Muscle of arm (tissue), 12 donors: ENCODE data around the gene UNC79. TPM values are rescaled to one million over a fixed set of nuclear protein-coding genes. Genes with fewer than 3 reads are reported as not detected.

ENCODE experiments used
- DNase-seq: peaks from one replicate; pipeline ENCODE4 v3.0.0-alpha.2; 2013
- polyA plus RNA-seq, 12 donors: library from polyadenylated mRNA; unstranded; fragments of 120-200 nt; gene quantifications; one replicate each; pipeline ENCODE4 v1.2.1, GENCODE V29; 2013; ENCODE audit not compliant: insufficient read length in 12 of 12

UNC79 gene
- polyA plus RNA-seq, 12 donors: 0.22 to 0.78 (median 0.53) TPM; not detected in 2

- no peak for DNase-seq
Observed at GRCh38 chr14:93546642-93547041, 115.9 kb downstream of the UNC79 start.

DNA sequence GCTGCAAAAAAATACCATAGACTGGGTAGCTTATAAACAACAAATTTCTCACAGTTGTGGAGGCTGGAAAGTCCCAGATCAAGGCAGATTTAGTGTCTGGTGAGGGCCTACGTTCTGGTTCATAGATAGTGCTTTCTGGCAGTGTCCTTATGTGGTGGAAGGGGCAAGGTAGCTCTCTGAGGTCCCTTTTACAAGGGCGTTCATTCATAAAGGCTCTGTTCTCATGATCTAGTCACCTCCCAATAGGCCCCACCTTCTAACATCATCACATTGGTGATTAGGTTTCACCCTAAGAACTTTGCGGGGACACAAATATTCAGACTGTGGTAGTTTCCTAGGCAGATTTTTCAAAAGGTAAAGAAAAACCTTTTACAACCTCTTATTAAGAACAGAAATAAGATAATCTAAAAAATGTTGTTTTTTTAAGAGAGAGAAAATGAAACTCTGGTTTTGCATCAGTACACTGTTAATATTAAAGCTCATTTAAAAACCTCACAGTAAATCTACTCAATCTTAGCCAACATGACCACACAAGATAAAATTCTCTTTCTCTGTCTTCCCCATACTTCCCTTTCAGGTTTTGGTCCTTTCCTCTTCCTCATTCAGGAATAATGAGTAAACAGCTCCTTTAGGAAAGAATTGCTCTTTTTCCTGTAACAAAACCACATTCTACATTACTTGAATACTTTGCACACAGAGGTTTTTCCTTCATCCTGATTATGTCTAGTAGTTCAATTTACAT is 117.5 kb downstream of the UNC79 start:
- DNase-seq: no peak

GRCh38 chr14:93549595-93549994 is 118.9 kb downstream of the UNC79 start:
- DNase-seq: no peak

GRCh38 chr14:93564918-93565317 is 134.2 kb downstream of the UNC79 start:
- no peak for DNase-seq

- DNase-seq: peak; percentile 13
Observed at GRCh38 chr14:93566065-93566693, 135.4 kb downstream of the UNC79 start.

DNA sequence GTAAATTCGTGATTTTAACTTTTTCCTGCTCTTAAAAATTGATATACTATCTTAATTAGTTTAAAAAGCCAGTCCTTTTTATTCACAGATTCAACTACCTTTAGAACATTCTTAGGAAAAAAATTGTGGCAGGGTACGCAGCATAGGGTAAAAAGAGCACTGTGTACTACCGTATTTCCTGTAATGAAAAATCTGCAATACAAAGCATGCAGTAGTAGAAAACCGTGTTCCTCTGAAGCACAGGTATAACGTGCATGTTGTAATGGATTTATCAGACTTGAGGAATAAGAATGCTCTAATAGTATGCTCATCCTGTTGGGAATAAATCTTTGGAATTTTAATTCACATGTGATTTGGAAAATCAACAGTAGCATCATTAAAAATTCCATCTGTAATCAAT is 140.5 kb downstream of the UNC79 start:
- no peak for DNase-seq

- no peak for DNase-seq
Observed at GRCh38 chr14:93579178-93579577, 148.4 kb downstream of the UNC79 start.

DNA sequence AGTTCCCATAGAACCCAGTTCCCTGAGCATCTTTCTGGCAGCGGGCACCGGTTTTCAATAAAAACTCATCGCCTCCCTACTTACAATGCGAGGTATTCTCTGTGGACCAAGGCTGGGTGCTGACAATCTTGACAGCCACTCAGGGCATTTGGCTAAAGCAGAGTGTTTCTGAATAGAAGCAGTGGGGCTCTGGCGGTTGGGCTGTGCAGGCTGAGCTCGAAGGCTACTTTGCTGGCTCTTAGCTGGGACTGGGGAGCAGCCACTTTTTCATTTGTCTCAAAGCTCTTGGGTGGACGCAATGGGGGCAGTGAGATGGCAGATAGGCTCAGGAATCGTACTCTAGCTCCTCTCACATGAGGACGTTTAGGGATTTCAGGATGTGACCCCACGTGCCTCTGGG is 151.8 kb downstream of the UNC79 start:
- no peak for DNase-seq

GRCh38 chr14:93587330-93587729 is 156.6 kb downstream of the UNC79 start:
- DNase-seq: no peak

- DNase-seq: no peak
Observed at GRCh38 chr14:93591506-93591905, 160.8 kb downstream of the UNC79 start.

DNA sequence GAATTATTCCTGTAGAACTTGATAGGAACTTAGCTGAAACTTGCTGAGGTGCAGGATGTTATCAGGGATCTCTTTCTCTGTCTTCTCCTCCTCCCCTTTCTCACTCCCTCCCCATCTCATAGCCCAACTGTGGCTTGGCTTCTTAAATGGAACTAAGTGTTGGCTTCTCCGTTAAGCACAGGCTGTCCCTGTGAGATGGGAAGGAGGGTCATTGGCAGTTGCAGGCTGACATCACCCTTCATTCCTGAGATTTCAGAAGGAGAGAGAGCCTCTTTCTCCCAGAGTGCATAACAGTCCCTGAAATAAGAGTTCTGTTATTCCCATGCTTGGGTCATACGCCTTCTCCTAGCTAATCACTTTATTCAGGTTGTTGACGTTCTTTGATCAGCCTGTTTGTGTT is 162.0 kb downstream of the UNC79 start:
- no peak for DNase-seq

- DNase-seq: no peak
Observed at GRCh38 chr14:93606091-93606490, 175.4 kb downstream of the UNC79 start.

DNA sequence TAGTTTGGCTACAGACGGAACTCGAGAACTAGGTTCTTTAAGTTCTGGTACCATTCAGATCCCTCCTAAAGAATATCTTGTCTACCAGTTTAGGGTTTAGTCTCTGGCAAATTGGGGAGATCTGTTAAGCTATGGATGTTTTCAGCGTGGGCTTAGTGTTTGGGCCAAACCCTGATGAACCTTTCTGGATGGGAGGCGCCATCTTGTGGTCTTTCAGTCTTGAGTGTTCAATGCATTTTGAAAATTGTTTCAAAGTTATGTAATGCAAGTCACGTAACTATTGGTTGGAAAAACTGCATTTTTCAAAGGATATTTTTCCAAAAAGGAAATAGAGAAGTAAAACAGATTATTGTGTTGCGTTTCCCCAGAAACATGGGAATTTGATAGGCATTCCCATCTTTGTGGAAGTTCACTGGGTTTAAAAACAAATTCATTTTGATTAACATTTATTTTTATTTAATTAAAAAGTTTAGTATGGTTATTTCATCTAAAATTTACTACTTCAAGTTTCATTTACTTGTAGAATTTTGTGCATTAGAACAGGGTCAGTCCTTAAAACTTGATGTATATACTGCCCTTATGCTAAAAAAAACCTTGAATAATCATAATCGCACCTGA is 188.5 kb downstream of the UNC79 start:
- DNase-seq: peak; percentile 35

- no peak for DNase-seq
Observed at GRCh38 chr14:93628048-93628447, 197.3 kb downstream of the UNC79 start.

DNA sequence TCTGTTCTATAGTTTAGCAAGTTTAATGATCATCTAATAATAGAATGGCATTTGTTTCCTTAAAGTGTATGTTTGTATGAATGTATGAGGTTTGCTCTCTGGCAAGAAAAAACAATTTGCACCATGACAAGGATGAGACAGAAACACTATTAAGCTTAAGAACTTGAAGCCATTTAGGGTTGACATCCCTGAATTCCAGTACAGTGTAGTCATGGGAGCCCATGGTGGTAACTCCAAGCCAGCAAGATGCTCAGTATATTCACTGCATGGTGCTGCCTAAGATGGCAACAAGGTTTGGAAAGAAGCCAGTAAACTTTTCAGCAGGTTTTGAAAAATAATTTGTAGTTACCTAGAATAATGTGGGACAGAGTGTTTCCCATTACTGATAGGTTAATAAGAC is 198.9 kb downstream of the UNC79 start:
- DNase-seq: no peak

- no peak for DNase-seq
Observed at GRCh38 chr14:93638790-93639189, 208.1 kb downstream of the UNC79 start.

- DNase-seq: no peak
Observed at GRCh38 chr14:93643127-93643526, 212.4 kb downstream of the UNC79 start.

- no peak for DNase-seq
Observed at GRCh38 chr14:93643676-93644075, 212.9 kb downstream of the UNC79 start.

DNA sequence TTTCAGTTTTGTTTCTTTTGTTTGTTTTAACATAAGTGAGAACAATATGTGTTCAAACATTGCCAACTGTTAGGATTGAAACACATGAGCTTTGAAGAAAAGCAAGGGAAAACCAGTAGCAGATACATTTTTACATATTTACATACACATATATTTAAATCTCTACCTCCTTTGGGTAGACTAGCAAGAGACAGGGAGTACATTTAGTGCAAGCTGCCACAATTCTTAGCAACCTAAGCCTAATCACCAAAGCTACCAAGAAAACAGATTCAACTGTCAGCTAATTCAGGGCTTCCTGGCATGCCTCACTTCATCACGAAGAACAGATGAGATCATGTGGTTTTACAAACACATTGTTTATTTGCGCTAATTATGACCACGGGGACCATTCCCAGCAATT is 214.5 kb downstream of the UNC79 start:
- no peak for DNase-seq

GRCh38 chr14:93648440-93649168 is 217.9 kb downstream of the UNC79 start:
- no peak for DNase-seq

DNA sequence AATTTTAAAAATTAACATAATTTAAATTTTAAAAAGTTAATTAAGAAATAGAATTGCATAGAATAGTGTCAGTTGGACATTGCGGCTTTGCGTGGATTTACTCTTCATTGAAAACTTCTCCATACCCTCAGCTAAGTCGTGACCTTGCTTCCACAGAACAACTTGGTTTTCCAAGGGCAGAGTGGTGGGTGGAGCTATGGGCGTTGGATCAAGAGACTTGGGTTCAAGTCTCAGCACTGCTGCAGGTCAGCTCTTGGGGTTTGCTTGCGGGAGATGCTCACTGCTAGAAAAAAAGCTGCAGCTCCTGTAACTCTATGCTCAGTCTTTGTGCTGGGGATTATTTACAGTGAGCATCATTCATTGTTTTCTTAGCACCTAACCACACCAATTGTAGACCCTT is 223.9 kb downstream of the UNC79 start:
- DNase-seq: no peak

DNA sequence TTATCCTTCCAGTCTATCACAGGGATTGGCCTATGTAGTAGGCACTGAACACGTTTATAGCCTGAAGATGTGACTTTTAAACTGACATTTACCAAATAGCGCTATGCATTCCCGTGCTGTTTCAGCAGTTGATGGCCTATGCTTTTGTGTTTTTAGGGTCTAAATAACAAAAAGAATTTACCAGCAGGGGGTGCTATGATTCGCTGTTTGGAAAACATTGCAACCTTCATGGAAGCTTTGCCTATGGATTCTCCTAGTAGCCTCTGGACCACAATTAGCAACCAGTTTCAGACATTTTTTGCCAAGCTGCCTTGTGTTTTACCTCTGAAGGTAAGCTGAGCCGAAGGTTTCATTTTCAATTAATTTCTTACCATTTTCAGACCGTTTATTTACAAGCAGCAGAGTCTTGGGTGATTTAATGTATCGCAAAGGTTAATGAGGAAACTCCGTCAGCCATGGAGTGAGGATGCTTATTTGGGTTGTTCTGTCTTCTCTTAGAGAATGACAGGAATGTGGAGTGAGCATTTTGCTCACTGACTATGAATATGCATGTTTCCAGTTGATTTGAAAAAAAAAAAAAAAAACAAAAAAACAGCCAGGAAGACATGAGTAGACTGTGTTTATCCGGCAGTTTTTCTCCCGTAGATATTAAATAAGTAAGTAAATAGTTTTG is 224.5 kb downstream of the UNC79 start:
- DNase-seq: peak; percentile 58
